Measurements from ENCODE around the gene RIMKLB.
A peak's percentile ranks its signal among the peaks of the same experiment; 100 is the strongest.
"Not testable (repeated sequence)": the region's sequence is repeated elsewhere in the genome, so short reads cannot be mapped to it uniquely, and the experiment has no call there.

RIMKLB gene

GRCh38 chr12:8784290-8784888, 86.6 kb downstream of the RIMKLB start:
- no peak for DNase-seq
- Histone ChIP-seq H3K18ac (ENCODE audit: low read length) (no peak overlapping the region), H3K79me1 (ENCODE audit: low read length) (no peaks in the 10 kb centered on the region), H4K8ac (ENCODE audit: low read depth, low read length) (no peak overlapping the region), H3K4me3 (ENCODE audit: low read depth, low read length) (no peak overlapping the region), H3K14ac (ENCODE audit: low read length) (no peak overlapping the region), H3K27ac (ENCODE audit: low read depth, low read length) (no peak overlapping the region), H3K9me3 (ENCODE audit: insufficient read depth, low read depth, low read length) (peaks cover 3% of the 10 kb centered on the region), H2AK5ac (ENCODE audit: low read length) (no peak overlapping the region), H3K4ac (ENCODE audit: low read depth, low read length) (no peak overlapping the region), H3K36me3 (ENCODE audit: control insufficient read depth in 1 of 2, insufficient read depth in 2 of 2, low read length in 2 of 2) (peaks cover 6 to 16% of the 10 kb centered on the region in 2 experiments), H3K4me1 (ENCODE audit: control insufficient read depth in 1 of 2, insufficient read depth in 2 of 2, low read length in 2 of 2) (peaks cover 0 to under 1% of the 10 kb centered on the region in 2 experiments), H3K79me2 (ENCODE audit: control insufficient read depth, insufficient read depth, low read length, poor library complexity) (no peaks in the 10 kb centered on the region), H3K27me3 (ENCODE audit: insufficient read depth, low read length) (no peaks in the 10 kb centered on the region), H4K12ac (ENCODE audit: low read depth, low read length) (no peak overlapping the region), H2BK12ac (ENCODE audit: low read length) (no peak overlapping the region), H3K23ac (ENCODE audit: low read length) (no peak overlapping the region), H2AFZ (ENCODE audit: insufficient read depth, low read length, poor library complexity) (no peak overlapping the region), H4K91ac (ENCODE audit: low read depth, low read length) (no peak overlapping the region), H3K9ac (ENCODE audit: low read length) (no peak overlapping the region), H3K4me2 (ENCODE audit: low read length) (no peak overlapping the region), H2BK120ac (ENCODE audit: insufficient read depth, low read length, poor library complexity) (no peak overlapping the region), H2BK5ac (ENCODE audit: low read depth, low read length, poor library complexity) (no peak overlapping the region)

- Histone ChIP-seq H3K36me3 (ENCODE audit: control insufficient read depth in 1 of 2, insufficient read depth in 2 of 2, low read length in 2 of 2) (peaks cover 6 to 16% of the 10 kb centered on the region in 2 experiments), H3K23ac (ENCODE audit: low read length) (no peak overlapping the region), H3K18ac (ENCODE audit: low read length) (no peak overlapping the region), H4K8ac (ENCODE audit: low read depth, low read length) (no peak overlapping the region), H3K14ac (ENCODE audit: low read length) (no peak overlapping the region), H3K79me2 (ENCODE audit: control insufficient read depth, insufficient read depth, low read length, poor library complexity) (no peaks in the 10 kb centered on the region), H3K9me3 (ENCODE audit: insufficient read depth, low read depth, low read length) (peaks cover 3% of the 10 kb centered on the region), H3K4me1 (ENCODE audit: control insufficient read depth in 1 of 2, insufficient read depth in 2 of 2, low read length in 2 of 2) (peaks cover 0 to 4% of the 10 kb centered on the region in 2 experiments), H2BK120ac (ENCODE audit: insufficient read depth, low read length, poor library complexity) (no peak overlapping the region), H3K4ac (ENCODE audit: low read depth, low read length) (no peak overlapping the region), H2BK12ac (ENCODE audit: low read length) (no peak overlapping the region), H2BK5ac (ENCODE audit: low read depth, low read length, poor library complexity) (no peak overlapping the region), H3K4me3 (ENCODE audit: low read depth, low read length) (no peak overlapping the region), H4K91ac (ENCODE audit: low read depth, low read length) (no peak overlapping the region), H3K79me1 (ENCODE audit: low read length) (no peaks in the 10 kb centered on the region), H3K27ac (ENCODE audit: low read depth, low read length) (no peak overlapping the region), H3K27me3 (ENCODE audit: insufficient read depth, low read length) (no peaks in the 10 kb centered on the region), H2AFZ (ENCODE audit: insufficient read depth, low read length, poor library complexity) (no peak overlapping the region), H3K4me2 (ENCODE audit: low read length) (no peak overlapping the region), H3K9ac (ENCODE audit: low read length) (peak overlapping the region; percentile 76), H4K12ac (ENCODE audit: low read depth, low read length) (no peak overlapping the region), H2AK5ac (ENCODE audit: low read length) (no peak overlapping the region)
- peak; percentile 25 to 69 for DNase-seq
- WGBS (ENCODE audit: extremely low coverage, insufficient coverage, insufficient read length), result no CpG with 5 or more reads among the region's 4 CpGs
Measured at GRCh38 chr12:8785499-8785898, 87.7 kb downstream of the RIMKLB start.

- H3K27ac ChIP-seq (ENCODE audit: low read depth, low read length); DNase-seq; H3K14ac ChIP-seq (ENCODE audit: low read length); H2BK120ac ChIP-seq (ENCODE audit: insufficient read depth, low read length, poor library complexity); H3K79me1 ChIP-seq (ENCODE audit: low read length); H2AK5ac ChIP-seq (ENCODE audit: low read length); H2BK5ac ChIP-seq (ENCODE audit: low read depth, low read length, poor library complexity); H3K4me3 ChIP-seq (ENCODE audit: low read depth, low read length); H3K9me3 ChIP-seq (ENCODE audit: insufficient read depth, low read depth, low read length); H3K4me2 ChIP-seq (ENCODE audit: low read length); H4K8ac ChIP-seq (ENCODE audit: low read depth, low read length); H2BK12ac ChIP-seq (ENCODE audit: low read length); H3K4ac ChIP-seq (ENCODE audit: low read depth, low read length); H2AFZ ChIP-seq (ENCODE audit: insufficient read depth, low read length, poor library complexity); H3K9ac ChIP-seq (ENCODE audit: low read length); H3K23ac ChIP-seq (ENCODE audit: low read length); H3K27me3 ChIP-seq (ENCODE audit: insufficient read depth, low read length); H3K4me1 ChIP-seq (ENCODE audit: control insufficient read depth in 1 of 2, insufficient read depth in 2 of 2, low read length in 2 of 2); H4K91ac ChIP-seq (ENCODE audit: low read depth, low read length); H3K79me2 ChIP-seq (ENCODE audit: control insufficient read depth, insufficient read depth, low read length, poor library complexity); H4K12ac ChIP-seq (ENCODE audit: low read depth, low read length); H3K18ac ChIP-seq (ENCODE audit: low read length): not testable (repeated sequence)
- peaks cover 4 to 13% of the 10 kb centered on the region in 2 experiments for H3K36me3 ChIP-seq (ENCODE audit: control insufficient read depth in 1 of 2, insufficient read depth in 2 of 2, low read length in 2 of 2)
- no CpG with 5 or more reads among the region's 28 CpGs for WGBS (ENCODE audit: extremely low coverage, insufficient coverage, insufficient read length)
Measured at GRCh38 chr12:8787206-8787605, 89.4 kb downstream of the RIMKLB start.

GRCh38 chr12:8788706-8789105, 90.9 kb downstream of the RIMKLB start:
- H2BK12ac ChIP-seq (ENCODE audit: low read length); H3K27me3 ChIP-seq (ENCODE audit: insufficient read depth, low read length); H3K9ac ChIP-seq (ENCODE audit: low read length); DNase-seq; H3K18ac ChIP-seq (ENCODE audit: low read length); H3K79me2 ChIP-seq (ENCODE audit: control insufficient read depth, insufficient read depth, low read length, poor library complexity); H3K14ac ChIP-seq (ENCODE audit: low read length); H3K4ac ChIP-seq (ENCODE audit: low read depth, low read length); H3K23ac ChIP-seq (ENCODE audit: low read length); H2AK5ac ChIP-seq (ENCODE audit: low read length); H3K79me1 ChIP-seq (ENCODE audit: low read length); H3K9me3 ChIP-seq (ENCODE audit: insufficient read depth, low read depth, low read length); H3K4me1 ChIP-seq (ENCODE audit: control insufficient read depth in 1 of 2, insufficient read depth in 2 of 2, low read length in 2 of 2); H4K12ac ChIP-seq (ENCODE audit: low read depth, low read length); H3K36me3 ChIP-seq (ENCODE audit: control insufficient read depth in 1 of 2, insufficient read depth in 2 of 2, low read length in 2 of 2): not testable (repeated sequence)
- H2BK120ac ChIP-seq (ENCODE audit: insufficient read depth, low read length, poor library complexity), result peak overlapping the region; percentile 31
- peak overlapping the region; percentile 68 for H3K4me3 ChIP-seq (ENCODE audit: low read depth, low read length)
- H3K4me2 ChIP-seq (ENCODE audit: low read length), result peak overlapping the region; percentile 79
- H2BK5ac ChIP-seq (ENCODE audit: low read depth, low read length, poor library complexity), result peak overlapping the region; percentile 39
- H3K27ac ChIP-seq (ENCODE audit: low read depth, low read length), result peak overlapping the region; percentile 44
- H4K8ac ChIP-seq (ENCODE audit: low read depth, low read length), result peak overlapping the region; percentile 1
- no CpG with 5 or more reads among the region's 13 CpGs for WGBS (ENCODE audit: extremely low coverage, insufficient coverage, insufficient read length)
- peak overlapping the region; percentile 35 for H2AFZ ChIP-seq (ENCODE audit: insufficient read depth, low read length, poor library complexity)
- peak overlapping the region; percentile 25 for H4K91ac ChIP-seq (ENCODE audit: low read depth, low read length)

Data from trophoblast cell (in vitro differentiated cells and primary cell).